ES-I3 (cell line): ENCODE results near the gene INPP5A.

ENCODE experiments used
- H3K36me3 ChIP-seq: 2 replicates; pipeline ENCODE4 v1.6.1; 2013; ENCODE audit warnings: mild to moderate bottlenecking, low read length, control low read depth, moderate library complexity; ENCODE audit not compliant: insufficient read depth
- H3K4me1 ChIP-seq: 2 replicates; pipeline ENCODE4 v1.6.1; 2013; ENCODE audit warnings: mild to moderate bottlenecking, control low read depth, low read length; ENCODE audit not compliant: insufficient read depth
- H3K9ac ChIP-seq: 2 replicates; pipeline ENCODE4 v1.6.1; 2013; ENCODE audit warnings: low read depth, mild to moderate bottlenecking, low read length, moderate library complexity
- H3K9me3 ChIP-seq: 2 replicates; pipeline ENCODE4 v1.6.1; 2013; ENCODE audit warnings: mild to moderate bottlenecking, low read length, moderate library complexity; ENCODE audit not compliant: control insufficient read depth, insufficient read depth

The INPP5A gene

DNA sequence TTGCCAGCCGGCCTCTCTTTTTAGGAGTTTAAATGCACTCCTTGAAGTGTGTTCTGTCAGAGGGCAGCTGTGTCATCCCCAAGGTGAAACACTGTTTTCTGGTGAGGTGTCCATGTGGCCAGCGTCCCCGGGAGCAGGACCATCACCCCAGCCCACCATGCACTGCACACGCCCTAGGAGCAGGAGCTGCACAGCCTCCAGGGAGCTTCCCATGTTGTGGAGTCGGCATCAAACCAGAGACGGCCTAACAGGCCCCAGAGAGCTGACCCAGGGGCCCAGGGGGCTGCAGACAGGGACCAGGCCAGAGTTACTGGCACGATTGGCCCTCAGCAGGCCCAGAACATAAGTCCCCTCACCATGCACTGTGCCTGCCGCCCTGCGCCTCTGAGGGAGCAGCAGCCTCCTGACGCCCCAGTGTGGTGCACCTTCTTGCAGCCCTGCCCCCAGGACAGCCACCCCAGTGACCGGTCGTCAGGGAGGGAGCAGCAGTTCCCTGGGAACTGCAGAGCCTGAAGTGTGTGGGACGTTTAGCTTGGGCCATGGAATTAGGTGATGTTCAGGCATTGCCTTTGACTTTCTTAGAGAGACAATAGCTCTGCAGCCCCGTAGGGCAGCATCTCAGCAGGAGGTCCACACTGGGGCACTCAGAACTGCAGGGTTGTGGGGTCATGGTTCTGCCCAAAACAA, 150.4 kb downstream of the INPP5A start:
- Histone ChIP-seq H3K9me3 (no peaks in the 10 kb centered on the region), H3K4me1 (no peaks in the 10 kb centered on the region; the same call in 1 of the 2 replicates), H3K36me3 (no peaks in the 10 kb centered on the region), H3K9ac (no peak overlapping the region)

- H3K9ac ChIP-seq: no peak overlapping the region
- H3K9me3 ChIP-seq: peaks cover 1% of the 10 kb centered on the region; the same call in 1 of the 2 replicates
- no peaks in the 10 kb centered on the region; the same call in 1 of the 2 replicates for H3K4me1 ChIP-seq
- no peaks in the 10 kb centered on the region for H3K36me3 ChIP-seq
Measured at GRCh38 chr10:132688580-132689420, 151.2 kb downstream of the INPP5A start.

GRCh38 chr10:132689721-132690360, 152.3 kb downstream of the INPP5A start:
- Histone ChIP-seq H3K36me3 (no peaks in the 10 kb centered on the region), H3K4me1 (no peaks in the 10 kb centered on the region; the same call in 1 of the 2 replicates), H3K9me3 (peaks cover 3% of the 10 kb centered on the region; the same call in 1 of the 2 replicates), H3K9ac (no peak overlapping the region)

DNA sequence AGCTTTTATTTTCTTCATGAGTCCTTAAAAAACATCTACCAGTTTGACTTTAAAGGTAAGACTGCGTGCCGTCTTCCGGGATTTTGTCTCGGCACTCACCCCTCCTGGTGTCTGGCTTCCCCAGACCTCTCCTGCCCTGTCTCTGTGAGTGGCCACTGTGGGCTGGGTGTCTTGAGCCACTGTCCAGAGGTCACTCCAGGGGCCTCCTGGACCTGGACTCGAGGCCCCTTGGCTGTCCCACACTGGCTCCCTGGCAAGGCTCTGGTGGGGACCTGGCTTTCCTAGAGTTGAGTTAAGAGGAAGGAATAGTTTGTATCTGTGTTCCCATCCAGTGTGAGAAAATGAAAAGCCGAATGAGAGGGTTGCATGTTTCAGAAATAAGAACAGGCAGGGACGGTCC, 152.8 kb downstream of the INPP5A start:
- H3K36me3 ChIP-seq: no peaks in the 10 kb centered on the region

GRCh38 chr10:132690821-132691610, 153.4 kb downstream of the INPP5A start:
- H3K9me3 ChIP-seq: peaks cover 3% of the 10 kb centered on the region; the same call in 1 of the 2 replicates
- H3K36me3 ChIP-seq: no peaks in the 10 kb centered on the region
- H3K4me1 ChIP-seq: no peaks in the 10 kb centered on the region; the same call in 1 of the 2 replicates
- no peak overlapping the region for H3K9ac ChIP-seq

More for the DNA sequence above, 152.8 kb downstream of the INPP5A start:
- peaks cover 3% of the 10 kb centered on the region; the same call in 1 of the 2 replicates for H3K9me3 ChIP-seq
- H3K4me1 ChIP-seq: no peaks in the 10 kb centered on the region; the same call in 1 of the 2 replicates
- H3K9ac ChIP-seq: no peak overlapping the region

GRCh38 chr10:132691711-132692153, 154.1 kb downstream of the INPP5A start:
- no peaks in the 10 kb centered on the region for H3K36me3 ChIP-seq
- no peak overlapping the region for H3K9ac ChIP-seq
- H3K9me3 ChIP-seq: peaks cover 3% of the 10 kb centered on the region; the same call in 1 of the 2 replicates
- no peaks in the 10 kb centered on the region; the same call in 1 of the 2 replicates for H3K4me1 ChIP-seq

- Histone ChIP-seq H3K4me1 (no peaks in the 10 kb centered on the region; the same call in 1 of the 2 replicates), H3K9me3 (peaks cover 3% of the 10 kb centered on the region; the same call in 1 of the 2 replicates), H3K9ac (no peak overlapping the region), H3K36me3 (no peaks in the 10 kb centered on the region)
Measured at GRCh38 chr10:132692311-132692710, 154.7 kb downstream of the INPP5A start.

DNA sequence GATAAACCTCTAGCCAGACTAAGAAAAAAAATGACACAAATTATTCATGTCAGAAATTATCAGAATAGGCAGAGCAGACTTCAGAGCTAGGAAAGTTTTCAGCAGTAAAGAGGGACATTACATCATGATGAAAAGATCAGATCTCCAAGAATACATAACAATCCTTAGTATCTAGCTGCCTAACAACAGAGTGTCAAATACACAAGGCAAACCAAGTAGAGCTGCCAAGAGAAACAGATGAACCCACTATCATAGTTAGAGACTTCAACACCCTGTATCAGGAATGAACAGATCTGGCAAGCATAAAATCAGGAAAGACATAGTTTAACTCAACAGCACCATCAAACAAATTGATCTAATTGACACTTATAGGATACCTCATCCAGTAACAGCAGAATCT, 156.1 kb downstream of the INPP5A start:
- Histone ChIP-seq H3K9me3 (peaks cover 3% of the 10 kb centered on the region; the same call in 1 of the 2 replicates), H3K9ac (no peak overlapping the region), H3K36me3 (no peaks in the 10 kb centered on the region), H3K4me1 (no peaks in the 10 kb centered on the region)

- Histone ChIP-seq H3K9me3 (peaks cover 3% of the 10 kb centered on the region; the same call in 1 of the 2 replicates), H3K9ac (no peak overlapping the region), H3K36me3 (no peaks in the 10 kb centered on the region), H3K4me1 (no peaks in the 10 kb centered on the region)
Measured at GRCh38 chr10:132696204-132696603, 158.6 kb downstream of the INPP5A start.

DNA sequence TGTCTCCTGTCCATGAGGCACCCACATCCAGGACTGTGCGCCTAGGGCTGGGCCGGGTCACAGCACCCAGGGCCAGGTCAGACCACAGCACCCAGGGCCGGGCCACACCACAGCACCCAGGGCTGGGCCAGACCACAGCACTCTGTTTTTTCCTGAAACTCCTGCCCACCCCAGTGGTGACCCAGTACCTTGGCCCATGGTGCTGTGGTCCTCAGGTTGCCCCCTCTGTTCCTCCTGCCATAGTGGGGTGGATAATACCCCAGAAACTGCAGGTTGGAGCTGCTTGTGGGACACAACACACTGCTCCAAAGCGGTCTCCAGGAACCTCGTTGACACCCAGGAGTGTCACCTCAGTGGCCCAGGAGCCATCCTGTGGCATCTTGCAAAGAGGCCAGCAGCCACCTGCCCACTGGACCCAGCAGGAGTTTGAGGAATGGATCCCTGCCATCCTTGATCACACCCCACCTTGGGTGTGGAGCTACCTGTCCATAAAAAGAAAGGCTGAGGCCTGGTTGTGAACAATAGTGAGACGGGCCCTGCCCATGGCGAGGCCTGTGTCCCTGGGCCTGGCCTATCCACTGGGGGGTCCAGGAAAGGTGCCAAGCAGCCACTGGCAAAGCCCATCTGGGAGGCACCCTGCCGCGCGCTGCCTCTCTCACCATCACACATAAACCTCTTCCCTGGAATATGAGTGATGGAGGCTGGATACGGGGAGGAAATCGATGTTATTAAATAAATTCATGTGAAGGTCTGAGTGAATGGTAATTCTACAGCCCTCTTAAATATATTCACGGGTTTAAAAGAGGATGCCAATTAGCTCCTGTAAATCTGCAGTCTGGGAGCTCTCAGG, 159.4 kb downstream of the INPP5A start:
- H3K9ac ChIP-seq: no peak overlapping the region

DNA sequence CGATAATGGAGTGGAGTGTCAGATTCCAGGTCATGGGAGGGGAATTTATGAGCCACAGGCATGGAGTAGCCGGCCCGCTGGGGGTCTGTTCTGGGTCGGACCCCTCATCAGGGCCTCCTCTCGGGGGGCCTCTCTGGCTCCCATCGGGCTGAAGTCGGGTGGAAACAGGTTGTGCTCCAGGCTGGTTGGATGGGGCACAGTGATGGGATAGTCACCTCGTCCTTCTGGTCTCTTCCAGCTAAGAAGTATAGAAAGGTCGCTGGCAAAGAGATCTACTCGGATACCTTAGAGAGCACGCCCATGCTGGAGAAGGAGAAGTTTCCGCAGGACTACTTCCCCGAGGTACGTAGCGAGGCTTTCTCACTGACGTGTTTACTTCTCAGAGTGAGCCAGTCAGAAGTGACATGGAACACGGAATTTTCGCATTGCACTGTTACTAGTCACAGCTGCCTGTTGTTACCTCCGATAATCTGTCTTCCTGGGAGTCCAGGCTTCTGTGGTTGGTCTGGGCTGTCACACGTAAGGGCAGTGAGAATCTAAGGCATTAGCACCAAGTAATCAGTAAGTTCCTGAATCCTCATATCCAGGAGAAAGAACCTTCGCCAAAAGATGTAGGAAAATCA, 160.1 kb downstream of the INPP5A start:
- no peaks in the 10 kb centered on the region for H3K36me3 ChIP-seq

More for the DNA sequence above, 159.4 kb downstream of the INPP5A start:
- Histone ChIP-seq H3K4me1 (no peaks in the 10 kb centered on the region), H3K9me3 (peaks cover 3% of the 10 kb centered on the region; the same call in 1 of the 2 replicates), H3K36me3 (no peaks in the 10 kb centered on the region)

GRCh38 chr10:132698211-132698751, 160.7 kb downstream of the INPP5A start:
- Histone ChIP-seq H3K36me3 (no peaks in the 10 kb centered on the region), H3K4me1 (no peaks in the 10 kb centered on the region), H3K9ac (no peak overlapping the region)

More for the DNA sequence above, 160.1 kb downstream of the INPP5A start:
- no peaks in the 10 kb centered on the region for H3K4me1 ChIP-seq
- H3K9me3 ChIP-seq: peaks cover 3% of the 10 kb centered on the region; the same call in 1 of the 2 replicates
- H3K9ac ChIP-seq: no peak overlapping the region

More at GRCh38 chr10:132698211-132698751, 160.7 kb downstream of the INPP5A start:
- peaks cover 3% of the 10 kb centered on the region; the same call in 1 of the 2 replicates for H3K9me3 ChIP-seq
